CD4-positive, alpha-beta T cell treated with Interleukin-6 for 4 hours (primary cell): ENCODE measurements around the gene JAKMIP1.
"Not testable (repeated sequence)": the region's sequence is repeated elsewhere in the genome, so short reads cannot be mapped to it uniquely, and the experiment has no call there.

Experiments used
- DNase-seq: peaks from one replicate; pipeline ENCODE4 v3.0.0-alpha.2; 2020; ENCODE audit warnings: mixed read lengths

JAKMIP1 gene

GRCh38 chr4:6029254-6029653, 171.1 kb downstream of the JAKMIP1 start:
- no peak for DNase-seq

- no peak for DNase-seq
These were observed 172.2 kb downstream of the JAKMIP1 start for GRCh38 chr4:6028168-6028567.

- no peak for DNase-seq
These were observed 173.0 kb downstream of the JAKMIP1 start for GRCh38 chr4:6027392-6027791.

GRCh38 chr4:6024313-6024960, 175.9 kb downstream of the JAKMIP1 start:
- DNase-seq = no peak

GRCh38 chr4:6023731-6024130, 176.6 kb downstream of the JAKMIP1 start:
- no peak for DNase-seq

- DNase-seq = no peak
These were observed 177.6 kb downstream of the JAKMIP1 start for GRCh38 chr4:6022607-6023288.

GRCh38 chr4:6021831-6022606, 178.3 kb downstream of the JAKMIP1 start:
- DNase-seq = no peak

GRCh38 chr4:6020613-6021012, 179.7 kb downstream of the JAKMIP1 start:
- no peak for DNase-seq

- DNase-seq = no peak
These were observed 180.8 kb downstream of the JAKMIP1 start for GRCh38 chr4:6019316-6020263.

GRCh38 chr4:6018331-6018730, 182.0 kb downstream of the JAKMIP1 start, which contains the start of gene C4orf50:
C4orf50 (minus strand) TSS chr4:6018431.
- no peak for DNase-seq

- no peak for DNase-seq
These were observed 182.5 kb downstream of the JAKMIP1 start for GRCh38 chr4:6017800-6018199.

- DNase-seq = no peak
These were observed 183.3 kb downstream of the JAKMIP1 start for GRCh38 chr4:6017030-6017429.

- no peak for DNase-seq
These were observed 186.8 kb downstream of the JAKMIP1 start for GRCh38 chr4:6013564-6013963.

GRCh38 chr4:6012200-6012599, 188.1 kb downstream of the JAKMIP1 start:
- no peak for DNase-seq

- no peak for DNase-seq
These were observed 188.7 kb downstream of the JAKMIP1 start for GRCh38 chr4:6011686-6012085.

GRCh38 chr4:6011271-6011671, 189.1 kb downstream of the JAKMIP1 start:
- DNase-seq = no peak

GRCh38 chr4:6010789-6011188, 189.6 kb downstream of the JAKMIP1 start:
- no peak for DNase-seq

GRCh38 chr4:6009452-6009851, 190.9 kb downstream of the JAKMIP1 start:
- no peak for DNase-seq

- DNase-seq = no peak
These were observed 191.5 kb downstream of the JAKMIP1 start for GRCh38 chr4:6008766-6009385.

- no peak for DNase-seq
These were observed 192.2 kb downstream of the JAKMIP1 start for GRCh38 chr4:6008092-6008551.

- no peak for DNase-seq
These were observed 195.2 kb downstream of the JAKMIP1 start for GRCh38 chr4:6005175-6005574.

- not testable (repeated sequence) for DNase-seq
These were observed 196.9 kb downstream of the JAKMIP1 start for GRCh38 chr4:6003485-6003884.
